NCI-H2107 (cell line): Measurements from ENCODE around the gene WRAP73.

Source experiments
- DNase-seq: peaks from one replicate; lab custom pipeline; 2025; lab: John Stamatoyannopoulos, UW

The WRAP73 gene

DNA sequence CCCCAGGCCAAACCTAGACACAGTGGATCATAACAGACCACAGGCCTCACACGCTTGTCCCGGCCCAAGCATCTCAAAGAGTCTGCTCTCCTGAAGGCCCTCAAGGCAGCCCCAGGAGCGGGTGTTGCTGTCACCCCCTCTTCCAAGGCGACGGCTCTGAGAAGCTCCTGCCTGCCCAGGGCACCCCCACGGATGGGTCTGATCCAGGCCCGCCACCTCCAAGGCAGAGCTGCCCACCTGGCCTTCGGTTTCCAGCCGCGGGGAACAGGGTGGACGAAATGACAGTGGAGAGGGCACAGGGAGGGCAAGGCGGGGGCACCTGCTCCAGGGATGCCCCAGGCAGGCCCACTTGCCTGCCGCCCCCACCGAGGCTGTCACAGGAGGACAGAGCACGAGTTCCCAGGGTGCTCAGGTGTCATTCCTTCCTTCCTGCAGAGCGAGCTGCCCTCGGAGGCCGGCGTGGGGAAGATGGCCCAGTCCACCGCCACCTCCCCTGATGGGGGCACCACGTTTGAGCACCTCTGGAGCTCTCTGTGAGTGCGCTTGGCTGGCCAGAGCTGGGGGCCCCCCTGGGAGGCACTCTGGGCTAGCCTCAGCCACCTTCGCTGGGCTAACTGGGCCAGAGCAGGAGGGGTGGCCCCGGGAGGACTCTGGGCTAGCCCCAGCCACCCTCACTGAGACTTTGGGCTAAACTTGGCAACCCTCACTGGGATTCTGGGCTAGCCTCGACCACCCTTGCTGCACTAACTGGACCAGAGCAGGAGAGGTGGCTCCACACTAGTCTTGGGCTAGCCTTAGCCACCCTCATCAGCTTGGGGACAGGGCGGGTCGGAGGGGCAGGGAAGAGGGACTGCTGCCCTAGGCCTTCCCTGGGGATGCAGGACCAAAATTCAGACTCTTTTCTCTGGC lies 32.2 kb upstream of the WRAP73 start:
- no peak for DNase-seq

DNA sequence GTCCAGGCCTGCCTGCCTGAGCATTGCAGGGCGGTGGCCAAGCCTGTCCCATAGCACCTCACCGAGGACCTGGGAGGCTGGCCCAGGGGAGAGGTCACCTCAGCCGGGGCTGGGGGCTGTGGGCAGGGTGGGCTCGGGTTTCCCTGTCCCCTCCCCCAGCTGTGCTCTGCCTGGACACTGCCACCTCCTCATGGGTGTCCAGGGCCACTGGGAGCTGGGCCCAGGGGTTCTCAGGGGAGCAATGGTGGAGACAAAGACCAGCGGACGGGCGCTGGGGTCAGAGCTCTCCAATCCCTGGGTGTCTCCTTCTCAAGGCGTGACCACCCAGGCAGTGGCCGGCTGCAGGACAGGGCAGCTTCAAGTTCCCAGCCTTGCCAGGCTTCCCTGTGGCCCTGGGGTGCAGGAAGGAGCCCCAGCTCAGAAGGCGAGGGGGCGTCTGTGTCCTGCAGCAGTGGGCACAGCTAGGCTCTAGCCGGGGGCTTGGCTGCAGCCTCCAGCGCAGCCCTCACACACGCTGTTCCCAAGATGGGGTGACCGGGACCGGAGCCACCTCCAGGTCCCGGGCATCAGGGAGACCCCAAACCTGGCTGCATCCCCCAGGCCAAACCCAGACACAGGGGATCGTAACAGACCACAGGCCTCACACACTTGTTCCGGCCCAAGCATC lies 31.5 kb upstream of the WRAP73 start:
- no peak for DNase-seq

DNA sequence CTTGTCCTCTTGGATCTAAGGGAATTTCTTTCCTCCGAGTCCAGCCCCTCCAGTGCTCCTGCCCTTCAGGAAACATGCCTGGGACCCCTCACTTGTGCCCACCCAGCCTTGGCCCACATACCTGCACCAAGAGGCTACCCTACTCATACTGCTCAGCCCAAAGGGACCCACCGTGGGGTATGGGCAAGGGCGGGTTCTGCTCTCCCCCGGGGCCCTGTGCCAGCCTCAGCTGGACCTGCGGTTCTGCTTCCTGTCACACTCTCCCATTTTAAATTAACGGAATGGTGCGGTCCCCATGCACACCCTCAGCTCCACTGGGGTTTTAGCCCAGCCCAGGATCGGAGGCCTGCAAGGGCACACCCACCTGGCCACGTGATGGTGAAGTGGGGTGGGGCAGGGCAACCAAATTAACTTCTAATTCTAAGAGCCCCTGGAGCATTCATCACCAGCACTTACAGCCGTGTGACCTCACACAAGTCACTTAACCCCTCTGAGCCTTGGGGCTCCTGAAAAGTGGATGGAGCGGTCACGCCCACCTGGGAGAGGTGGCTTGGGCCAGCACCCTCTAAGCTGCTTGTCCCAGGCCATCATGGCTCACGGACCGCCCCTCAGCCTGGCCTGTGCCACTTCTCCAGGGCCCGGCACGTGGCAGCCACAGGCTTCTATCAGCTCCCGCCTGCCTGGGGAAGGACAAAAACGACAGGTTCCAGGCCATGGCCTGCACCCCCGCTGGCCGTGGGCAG lies 30.8 kb upstream of the WRAP73 start:
- no peak for DNase-seq

DNA sequence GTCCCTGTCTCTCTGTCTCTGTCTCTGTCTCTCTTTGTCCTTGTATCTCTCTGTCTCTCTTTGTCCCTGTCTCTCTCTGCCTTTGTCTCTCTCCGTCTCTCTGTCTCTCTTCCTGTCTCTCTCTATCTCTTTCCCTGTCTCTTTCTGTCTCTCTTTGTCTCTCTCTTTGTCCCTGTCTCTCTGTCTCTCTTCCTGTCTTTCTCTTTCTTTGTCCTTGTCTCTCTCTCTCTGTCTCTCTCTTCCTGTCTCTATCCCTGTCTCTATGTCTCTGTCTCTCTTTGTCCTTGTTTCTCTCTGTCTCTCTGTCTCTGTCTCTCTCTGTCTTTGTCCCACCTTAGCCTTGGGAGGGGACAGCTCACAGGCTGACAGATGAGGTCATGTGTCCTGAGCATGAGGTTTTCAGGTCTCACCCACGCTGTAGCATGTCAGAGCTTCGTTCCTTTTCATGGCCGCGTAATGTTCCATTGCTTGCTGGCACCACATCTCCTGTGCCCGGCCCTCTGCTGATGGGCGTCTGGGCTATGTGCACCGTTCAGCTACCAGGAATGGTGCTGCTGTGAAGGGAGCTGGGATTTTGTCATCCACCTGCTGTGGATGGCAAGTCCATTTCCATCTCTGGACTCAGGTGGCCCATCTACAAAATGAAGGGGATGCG lies 30.0 kb upstream of the WRAP73 start:
- DNase-seq, result no peak

DNA sequence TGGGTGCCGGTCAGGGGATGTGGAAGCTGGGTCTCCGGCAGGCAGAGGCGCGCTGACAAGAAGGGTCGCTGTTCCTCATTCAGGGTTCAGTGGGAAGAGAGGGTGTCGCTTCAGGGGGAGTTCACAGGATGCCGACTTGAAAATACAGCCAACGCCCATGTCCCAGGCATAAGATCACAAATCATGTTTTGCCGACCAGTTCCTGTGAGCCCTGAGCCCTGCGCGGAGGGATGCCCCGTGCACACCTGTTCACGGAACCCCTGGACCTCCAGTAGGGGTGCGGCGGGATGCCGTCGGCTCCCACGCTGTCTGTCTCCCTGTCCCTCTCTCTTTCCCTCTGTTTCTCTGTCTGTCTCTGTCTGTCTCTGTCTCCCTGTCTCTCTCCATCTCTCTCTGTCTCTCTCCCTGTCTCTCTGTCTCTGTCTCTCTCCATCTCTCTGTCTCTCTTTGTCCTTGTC lies 29.2 kb upstream of the WRAP73 start:
- DNase-seq, result no peak

DNA sequence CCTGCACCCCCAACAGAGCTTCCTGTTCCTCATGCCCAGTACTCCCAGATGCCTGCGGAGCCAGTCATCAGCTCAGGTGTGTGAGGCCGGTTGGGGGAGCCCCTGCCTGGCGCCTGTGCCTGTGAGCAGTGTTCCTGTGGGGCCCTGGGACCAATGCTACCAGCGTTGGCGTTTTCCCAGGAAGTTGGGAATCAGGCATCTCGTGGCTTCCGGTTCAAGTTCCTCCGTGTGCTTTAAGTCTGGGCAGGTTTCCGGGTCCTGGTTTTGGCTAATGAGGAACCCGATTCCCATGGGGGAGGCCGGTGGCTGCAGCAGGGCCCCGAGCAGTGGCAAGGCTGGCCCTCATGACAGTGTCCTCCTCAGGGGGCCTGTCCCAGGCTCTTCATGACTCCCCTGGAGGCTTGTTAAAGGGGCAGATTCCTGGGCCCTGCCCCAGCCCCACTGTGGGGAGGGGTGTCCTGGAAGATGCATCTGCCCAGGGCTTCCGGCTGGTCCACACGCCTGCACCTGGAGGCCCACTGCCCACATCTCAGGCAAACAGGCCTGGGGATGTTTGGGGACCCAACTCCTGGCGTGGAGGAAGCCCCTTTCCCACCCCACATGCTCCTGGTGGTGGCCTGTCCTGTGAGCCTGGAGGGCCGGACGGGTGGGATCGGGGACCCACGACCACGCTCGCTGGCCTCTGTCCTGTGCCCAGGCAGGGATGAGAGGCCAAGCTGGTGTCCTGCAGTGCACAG lies 28.6 kb upstream of the WRAP73 start:
- DNase-seq, result no peak

DNA sequence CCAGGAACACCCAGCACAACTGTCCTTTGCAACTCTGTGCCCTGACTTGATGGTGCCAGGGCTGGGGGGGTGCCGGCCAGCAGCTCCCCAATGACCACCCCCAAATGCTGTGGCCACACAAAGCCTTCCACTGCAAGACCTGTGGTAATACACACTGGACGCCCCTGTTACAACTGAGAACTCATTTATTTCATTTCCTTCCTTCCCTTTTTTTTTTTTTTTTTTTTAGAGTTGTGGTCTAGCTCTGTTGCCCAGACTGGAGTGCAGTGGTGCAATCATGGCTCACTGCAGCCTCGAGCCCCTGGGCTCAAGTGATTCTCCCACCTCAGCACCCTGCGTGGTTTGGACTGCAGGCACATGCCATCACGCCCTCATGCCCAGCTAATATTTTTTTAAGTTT lies 27.6 kb upstream of the WRAP73 start:
- no peak for DNase-seq

DNA sequence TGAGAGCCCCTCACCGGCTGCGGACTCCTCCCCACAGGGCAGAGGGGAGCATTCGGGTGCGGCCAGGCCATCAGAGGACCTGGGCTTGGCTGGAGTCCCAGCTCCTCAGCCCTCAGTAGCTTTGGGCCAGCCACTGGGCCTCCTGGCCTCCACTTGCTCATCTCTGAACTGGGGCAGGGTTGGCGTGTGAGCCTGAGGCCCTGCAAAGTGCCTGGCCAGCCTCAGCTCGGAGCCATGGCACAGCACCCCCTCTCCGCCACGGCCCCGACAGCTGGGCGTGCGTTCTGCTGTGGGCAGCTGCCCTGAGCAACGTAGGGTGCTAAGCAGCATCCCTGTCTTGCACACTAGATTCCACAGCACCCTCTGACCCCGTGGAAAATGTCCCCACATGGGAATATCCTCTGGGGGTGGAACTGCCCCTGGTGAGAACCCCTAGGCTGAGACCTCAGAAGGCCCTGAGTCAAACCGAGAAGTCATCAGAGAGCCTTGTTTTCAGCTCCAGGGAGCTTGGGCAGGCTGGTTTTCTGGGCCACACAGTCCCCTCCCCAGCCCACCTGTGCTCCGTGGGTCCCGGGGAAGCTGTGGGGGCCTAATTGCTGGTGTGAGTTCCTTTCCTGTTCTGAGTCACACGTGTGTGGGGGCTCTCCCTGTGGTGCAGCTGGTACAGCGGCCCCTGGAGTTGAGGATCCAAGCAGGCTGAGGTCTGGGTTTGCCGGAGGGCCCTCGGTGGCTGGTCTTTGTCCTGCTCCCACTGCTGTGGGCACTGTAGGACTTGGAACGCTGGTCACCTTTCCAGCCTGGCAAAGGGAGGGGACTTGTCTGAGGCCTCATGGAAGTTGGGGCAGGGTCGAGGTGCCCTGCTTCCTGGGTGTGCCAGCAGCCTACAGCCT lies 26.9 kb upstream of the WRAP73 start:
- no peak for DNase-seq

DNA sequence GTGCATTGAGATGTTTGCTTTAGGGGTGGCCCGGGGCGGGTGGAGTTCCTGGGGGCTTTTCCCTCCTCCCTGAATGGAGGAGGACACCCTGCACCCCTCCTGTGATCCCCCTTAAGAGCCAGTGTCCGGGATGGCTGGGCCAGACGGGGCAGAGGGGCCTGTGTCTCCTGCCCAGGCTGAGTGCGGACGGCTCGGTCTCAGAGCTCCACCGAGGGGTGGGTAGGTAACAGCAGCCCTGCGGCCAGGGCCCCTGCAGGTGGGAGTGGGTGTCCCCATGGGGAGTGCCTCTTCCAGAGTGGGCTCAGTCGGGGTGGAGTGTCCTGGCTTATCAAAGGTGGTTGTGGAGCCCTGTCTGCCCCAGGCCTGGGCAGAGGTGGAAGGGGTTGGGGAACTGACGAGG lies 25.5 kb upstream of the WRAP73 start:
- DNase-seq, result no peak

DNA sequence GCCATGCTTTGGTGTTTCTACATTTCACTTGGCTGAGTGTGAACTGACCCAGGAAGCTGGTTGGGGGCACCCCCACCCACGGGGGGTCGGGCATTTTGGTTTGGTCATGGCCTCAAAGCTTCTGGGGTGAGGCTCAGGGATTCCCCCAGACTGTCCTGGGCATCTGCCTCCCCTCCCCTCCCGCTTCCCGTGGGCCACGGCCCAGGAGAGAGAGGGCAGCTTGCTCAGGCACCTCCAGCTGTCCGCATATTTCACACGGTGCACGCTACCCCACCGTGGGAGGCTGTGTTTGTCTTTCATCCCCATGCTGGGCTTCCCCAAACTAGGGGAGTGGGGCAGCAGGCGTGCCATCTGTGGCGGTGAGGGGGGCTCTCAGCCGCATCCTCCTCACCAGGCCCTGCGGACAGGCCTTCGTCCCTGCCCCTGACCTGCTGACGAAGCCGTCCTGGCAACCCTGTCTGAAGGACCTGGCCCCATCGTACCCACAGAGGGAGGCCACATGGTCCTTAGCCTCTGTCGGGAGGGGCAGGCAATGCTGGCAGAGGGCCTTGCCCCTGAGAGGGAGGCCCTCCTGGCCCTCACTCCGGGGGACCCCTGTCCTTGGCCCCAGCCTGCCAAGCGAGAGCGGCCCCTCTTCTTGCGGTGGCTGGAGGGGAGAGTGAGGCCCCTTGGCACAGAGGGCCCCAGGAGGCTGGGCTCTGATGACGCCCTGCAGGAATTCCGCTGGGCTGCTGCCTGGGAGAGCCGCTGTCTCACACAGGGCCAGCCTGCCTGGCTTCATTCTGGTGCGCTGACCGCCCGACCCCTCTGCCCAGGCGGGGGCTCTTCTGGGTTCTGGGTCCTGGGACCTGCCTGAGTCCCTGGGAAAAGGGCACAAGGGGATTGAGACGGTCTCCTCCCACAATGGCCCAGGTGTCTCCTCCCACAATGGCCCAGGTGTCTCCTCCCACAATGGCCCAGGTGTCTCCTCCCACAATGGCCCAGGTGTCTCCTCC lies 24.5 kb upstream of the WRAP73 start:
- DNase-seq, result no peak

DNA sequence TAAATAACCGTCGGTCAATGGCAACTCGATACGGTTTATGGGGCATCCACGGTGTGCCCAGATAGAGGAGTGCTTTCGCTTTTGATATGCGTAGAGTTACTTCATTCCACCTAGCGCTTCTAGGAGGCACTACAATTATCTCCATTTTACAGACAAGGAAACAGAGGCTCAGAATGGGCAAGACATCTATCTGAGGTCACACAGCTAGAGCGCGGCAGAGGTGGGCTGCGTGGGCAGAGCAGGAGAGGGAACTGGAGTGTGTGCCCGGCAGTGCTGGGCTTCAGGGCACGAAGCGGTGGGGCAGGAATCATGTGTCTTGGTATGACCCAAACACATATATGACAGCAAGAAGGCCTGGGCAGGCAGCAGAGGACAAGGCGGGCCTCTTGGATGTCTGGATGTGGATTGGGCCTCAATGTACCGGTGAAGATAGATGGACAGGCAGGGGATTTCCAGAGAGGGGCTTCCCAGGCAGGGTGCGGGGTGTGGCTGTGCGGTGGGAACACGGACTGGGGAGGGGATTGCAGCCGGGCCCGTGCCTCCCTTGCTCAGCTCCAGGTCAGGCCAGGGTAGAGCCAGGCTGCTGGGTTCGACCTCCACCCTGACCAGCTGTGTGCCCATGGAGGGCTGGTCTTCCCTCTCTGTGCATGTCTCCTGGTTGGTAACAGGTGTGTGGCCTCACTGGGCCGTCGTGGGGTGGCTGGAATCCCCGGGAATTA lies 23.6 kb upstream of the WRAP73 start:
- no peak for DNase-seq

DNA sequence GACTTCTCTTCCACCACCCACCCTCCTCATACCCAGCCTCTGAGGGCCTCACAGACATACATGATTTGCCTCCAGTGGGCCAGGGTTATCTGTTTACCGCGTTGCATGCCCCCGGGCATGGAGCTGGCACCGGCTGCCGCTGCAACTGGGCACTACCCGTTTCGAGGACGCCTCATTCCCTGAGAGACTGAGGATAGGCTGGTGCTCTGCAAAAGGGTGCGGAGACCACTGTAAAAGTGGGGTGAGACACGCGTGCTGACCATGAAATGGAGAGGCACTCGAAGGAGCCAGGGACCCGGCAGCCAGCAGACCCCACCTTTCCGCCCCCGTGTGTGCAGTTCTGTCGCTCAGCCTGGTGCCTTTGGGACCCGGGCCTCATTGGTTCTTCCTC lies 23.1 kb upstream of the WRAP73 start:
- DNase-seq, result no peak

DNA sequence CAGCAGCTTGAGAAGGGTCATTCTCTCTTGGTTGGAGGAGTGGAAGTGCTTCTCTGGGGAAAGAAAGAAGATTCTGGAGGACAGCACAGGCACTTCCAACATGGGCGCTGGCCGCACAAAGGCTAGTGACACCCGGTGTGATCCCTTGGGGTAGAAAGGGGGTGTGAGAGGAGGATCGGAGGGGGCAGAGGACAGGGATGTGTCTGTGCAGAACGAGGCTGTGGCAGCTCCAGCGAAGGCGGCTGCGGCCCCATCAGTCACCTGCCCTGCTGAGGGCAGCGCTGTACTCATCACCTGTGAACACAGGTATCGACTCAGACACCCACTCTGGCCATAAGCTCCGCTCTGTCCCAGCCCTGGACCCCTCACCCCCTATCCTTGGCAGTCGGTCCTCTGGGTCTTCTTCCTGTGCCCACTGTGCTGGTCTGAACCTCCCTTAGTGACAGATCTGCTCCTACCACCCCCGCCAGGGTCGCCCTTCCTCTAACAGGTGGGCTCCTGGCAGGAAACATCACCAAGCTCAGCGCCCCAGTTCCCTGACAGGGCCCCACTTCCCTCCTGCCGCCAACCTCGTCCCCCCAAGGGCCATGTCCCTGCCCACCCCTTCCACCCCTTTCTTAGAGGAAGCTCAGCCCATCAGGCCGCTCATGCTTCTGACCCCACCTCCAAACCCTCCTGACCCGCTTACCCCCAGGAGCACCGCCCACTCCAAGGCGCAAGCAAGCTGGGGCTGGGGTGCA lies 22.5 kb upstream of the WRAP73 start:
- no peak for DNase-seq

DNA sequence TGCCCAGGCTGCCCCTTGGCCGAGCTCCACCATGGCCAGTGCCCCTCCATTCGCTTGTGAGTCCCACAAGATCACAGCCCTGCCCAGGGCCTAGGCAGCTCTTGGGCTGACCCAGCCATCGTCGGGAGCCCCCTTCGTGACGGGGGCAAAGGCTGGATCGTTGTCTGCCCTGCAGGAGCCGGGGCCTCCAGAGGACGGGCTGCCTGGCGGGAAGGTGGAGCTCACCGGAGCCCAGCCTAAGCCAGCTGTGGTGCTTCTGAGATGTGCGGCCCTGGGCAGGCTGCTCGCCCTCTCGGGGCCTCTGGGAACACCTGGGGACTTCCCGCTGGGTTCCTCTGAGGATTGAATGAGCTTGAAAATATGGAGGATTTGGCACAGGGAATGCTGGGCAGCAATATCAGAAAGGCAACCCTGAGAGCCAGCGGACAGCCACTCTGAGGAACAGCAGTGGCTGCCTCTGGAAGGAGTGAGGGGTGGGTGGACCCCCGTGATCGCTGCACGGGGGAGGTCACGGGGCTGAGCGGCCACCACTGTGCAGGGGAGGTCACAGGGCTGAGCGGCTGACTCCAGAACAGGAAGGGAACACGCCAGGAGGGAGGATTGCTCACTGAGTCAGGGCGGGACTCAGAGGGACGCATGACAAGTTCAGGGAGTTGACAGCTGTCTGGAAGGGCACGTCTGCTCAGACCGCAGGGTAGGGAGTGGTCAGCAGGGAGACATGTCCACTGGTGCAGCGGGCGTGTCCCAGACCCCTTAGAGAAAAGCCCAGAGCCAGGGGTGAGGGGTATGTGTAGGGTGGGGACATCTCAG lies 21.7 kb upstream of the WRAP73 start:
- no peak for DNase-seq

DNA sequence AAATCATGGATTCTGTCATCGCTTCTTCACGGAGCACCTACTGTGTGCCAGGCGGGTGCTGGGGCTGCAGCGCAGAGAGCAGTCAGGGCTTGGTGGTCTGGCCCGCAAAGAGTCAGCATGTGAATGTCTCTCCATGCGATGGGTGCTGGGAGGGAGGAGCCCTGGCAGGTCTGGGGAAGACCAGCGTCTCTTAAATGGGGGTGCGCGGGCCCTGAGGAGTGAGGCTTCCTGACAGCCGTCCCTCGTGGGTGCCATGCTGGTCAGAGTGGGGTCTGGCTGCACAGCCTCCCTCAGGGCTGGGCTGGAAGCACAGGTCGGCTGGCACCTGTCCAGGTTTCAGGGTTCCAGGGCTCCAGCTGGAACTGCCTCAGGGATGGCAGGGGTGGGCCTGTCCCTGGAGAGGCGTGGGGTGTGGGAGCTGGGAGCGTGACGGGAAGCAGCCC lies 20.9 kb upstream of the WRAP73 start:
- no peak for DNase-seq

DNA sequence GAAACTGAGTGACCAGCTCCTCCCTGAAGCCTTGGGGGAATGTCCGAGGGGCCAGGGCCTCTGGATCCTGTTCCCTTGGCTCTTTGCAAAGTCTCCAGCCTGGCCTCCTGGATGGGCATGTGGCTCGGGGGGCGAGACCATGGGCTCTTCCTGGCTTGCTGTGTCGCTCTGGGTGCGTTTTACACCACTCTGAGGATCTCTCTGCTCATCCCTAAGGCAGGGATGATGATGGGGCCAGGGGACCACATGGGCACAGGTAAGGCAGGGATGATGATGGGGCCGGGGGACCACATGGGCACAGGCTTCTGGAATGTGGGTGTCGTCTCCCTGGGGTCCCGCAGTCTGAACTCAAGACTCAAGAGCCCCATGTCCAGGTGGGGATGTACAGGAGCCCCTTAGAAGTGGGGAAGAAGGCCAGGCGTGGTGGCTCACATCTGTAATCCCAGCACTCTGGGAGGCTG lies 20.1 kb upstream of the WRAP73 start:
- DNase-seq, result no peak

DNA sequence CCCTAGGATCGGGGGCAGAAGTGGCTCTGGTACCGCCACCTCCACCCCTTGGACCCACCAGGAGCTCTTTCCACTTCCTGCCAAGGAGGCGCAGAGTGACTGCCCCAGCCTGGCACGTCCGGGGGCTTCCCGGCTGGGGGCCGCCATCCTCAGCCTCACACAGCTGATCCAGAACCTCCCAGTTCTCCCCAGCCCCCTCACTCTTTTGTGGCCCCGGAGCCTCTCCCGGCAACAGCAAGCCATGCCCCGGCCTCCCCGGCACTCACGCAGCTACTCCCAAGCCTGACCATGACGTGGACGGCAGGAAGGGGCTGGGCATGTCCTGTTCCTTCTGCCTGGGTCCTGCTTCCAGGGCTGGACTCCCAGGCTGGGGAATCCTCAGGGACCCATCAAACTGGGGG lies 19.5 kb upstream of the WRAP73 start:
- DNase-seq, result no peak
